Neuronal stem cell (in vitro differentiated cells): ENCODE data around the gene TRPM8.

Experiments
- DNase-seq: peaks from one replicate; pipeline ENCODE4 v3.0.0-alpha.2; 2013; ENCODE audit warnings: low spot score
- H2AFZ ChIP-seq: one replicate; pipeline ENCODE4 v1.6.1; 2013; ENCODE audit warnings: mild to moderate bottlenecking, low read length, inconsistent platforms
- H2AK5ac ChIP-seq: 2 replicates; pipeline ENCODE4 v1.6.1; 2013; ENCODE audit warnings: low read depth, mild to moderate bottlenecking, inconsistent platforms, low read length, moderate library complexity, mixed read lengths
- H2BK120ac ChIP-seq: 2 replicates; pipeline ENCODE4 v1.6.1; 2013; ENCODE audit warnings: low read depth, mild to moderate bottlenecking, inconsistent platforms, low read length, moderate library complexity, mixed read lengths
- H2BK12ac ChIP-seq: one replicate; pipeline ENCODE4 v1.6.1; 2013; ENCODE audit warnings: low read length, inconsistent platforms
- H2BK15ac ChIP-seq: 2 replicates; pipeline ENCODE4 v1.6.1; 2013; ENCODE audit warnings: mild to moderate bottlenecking, low read length, inconsistent platforms, mixed read lengths
- H2BK5ac ChIP-seq: one replicate; pipeline ENCODE4 v1.6.1; 2013; ENCODE audit warnings: inconsistent platforms, mild to moderate bottlenecking, low read length, moderate library complexity
- H3K14ac ChIP-seq: one replicate; pipeline ENCODE4 v1.6.1; 2013; ENCODE audit warnings: low read length, inconsistent platforms
- H3K18ac ChIP-seq: 2 replicates; pipeline ENCODE4 v1.6.1; 2013; ENCODE audit warnings: low read length, inconsistent platforms
- H3K23ac ChIP-seq: 2 replicates; pipeline ENCODE4 v1.6.1; 2013; ENCODE audit warnings: low read depth, mild to moderate bottlenecking, mixed read lengths, low read length, inconsistent platforms; ENCODE audit not compliant: poor library complexity
- H3K27ac ChIP-seq: replicated peaks from 3 replicates; pipeline ENCODE4 v1.5.1; 2013; ENCODE audit warnings: low read length, inconsistent platforms
- H3K27me3 ChIP-seq, 3 experiments: 2 replicates each; pipeline ENCODE4 v1.6.1; 2013; ENCODE audit warnings: low read length in 3 of 3, mild to moderate bottlenecking in 2 of 3, inconsistent platforms in 1 of 3, low read depth in 1 of 3, mixed read lengths in 1 of 3, moderate library complexity in 1 of 3; ENCODE audit not compliant: control insufficient read depth in 3 of 3, insufficient read depth in 3 of 3
- H3K36me3 ChIP-seq, 2 donors: replicated peaks in 1 of 2; 2 replicates each; pipeline ENCODE4 v1.6.1; 2013; ENCODE audit warnings: low read length in 2 of 2; ENCODE audit not compliant: control insufficient read depth in 2 of 2, insufficient read depth in 2 of 2
- H3K4ac ChIP-seq: 2 replicates; pipeline ENCODE4 v1.6.1; 2013; ENCODE audit warnings: inconsistent platforms, mild to moderate bottlenecking, low read length, moderate library complexity
- H3K4me1 ChIP-seq, 2 donors: 1 replicate in 1 of 2; 2 replicates in 1 of 2; pipeline ENCODE4 v1.6.1; 2013; ENCODE audit warnings: low read length in 2 of 2, low read depth in 1 of 2; ENCODE audit not compliant: control insufficient read depth in 2 of 2, insufficient read depth in 1 of 2
- H3K4me2 ChIP-seq: one replicate; pipeline ENCODE4 v1.6.1; 2013; ENCODE audit warnings: mild to moderate bottlenecking, low read length, inconsistent platforms; ENCODE audit not compliant: insufficient read depth, poor library complexity, severe bottlenecking
- H3K4me3 ChIP-seq, 2 donors: 2 replicates each; pipeline ENCODE4 v1.5.1; 2013; ENCODE audit warnings: low read length in 2 of 2, mild to moderate bottlenecking in 2 of 2, inconsistent platforms in 1 of 2, moderate library complexity in 1 of 2
- H3K79me1 ChIP-seq: one replicate; pipeline ENCODE4 v1.6.1; 2013; ENCODE audit warnings: low read depth, mild to moderate bottlenecking, inconsistent platforms, low read length, moderate library complexity
- H3K9ac ChIP-seq: one replicate; pipeline ENCODE4 v1.6.1; 2013; ENCODE audit warnings: mild to moderate bottlenecking, low read depth, low read length, inconsistent platforms; ENCODE audit not compliant: poor library complexity
- H3K9me3 ChIP-seq, 2 donors: replicated peaks in 1 of 2; 2 replicates each; pipeline versions ENCODE3 to v1.6.1; 2013; ENCODE audit warnings: low read length in 2 of 2, mild to moderate bottlenecking in 2 of 2, inconsistent platforms in 1 of 2, low read depth in 1 of 2, mixed read lengths in 1 of 2, moderate library complexity in 1 of 2; ENCODE audit not compliant: control insufficient read depth in 2 of 2, insufficient read depth in 1 of 2
- H4K8ac ChIP-seq: one replicate; pipeline ENCODE4 v1.6.1; 2013; ENCODE audit warnings: low read depth, mild to moderate bottlenecking, inconsistent platforms, low read length, moderate library complexity
- H4K91ac ChIP-seq: one replicate; pipeline ENCODE4 v1.6.1; 2013; ENCODE audit warnings: low read length, low read depth, mild to moderate bottlenecking, inconsistent platforms; ENCODE audit not compliant: poor library complexity
- WGBS, 2 donors: extraction: QIAGEN DNeasy Blood & Tissue Kit; methylation state at CpG; one replicate each; pipeline ENCODE4 v1.1.7; 2013; ENCODE audit warnings: missing lambda C conversion rate in 2 of 2, mixed read lengths in 1 of 2; ENCODE audit not compliant: insufficient read length in 2 of 2, insufficient replicate concordance in 1 of 2; ENCODE audit errors: extremely low coverage in 2 of 2; 5-methylcytosine and 5-hydroxymethylcytosine counted together

TRPM8 gene

DNA sequence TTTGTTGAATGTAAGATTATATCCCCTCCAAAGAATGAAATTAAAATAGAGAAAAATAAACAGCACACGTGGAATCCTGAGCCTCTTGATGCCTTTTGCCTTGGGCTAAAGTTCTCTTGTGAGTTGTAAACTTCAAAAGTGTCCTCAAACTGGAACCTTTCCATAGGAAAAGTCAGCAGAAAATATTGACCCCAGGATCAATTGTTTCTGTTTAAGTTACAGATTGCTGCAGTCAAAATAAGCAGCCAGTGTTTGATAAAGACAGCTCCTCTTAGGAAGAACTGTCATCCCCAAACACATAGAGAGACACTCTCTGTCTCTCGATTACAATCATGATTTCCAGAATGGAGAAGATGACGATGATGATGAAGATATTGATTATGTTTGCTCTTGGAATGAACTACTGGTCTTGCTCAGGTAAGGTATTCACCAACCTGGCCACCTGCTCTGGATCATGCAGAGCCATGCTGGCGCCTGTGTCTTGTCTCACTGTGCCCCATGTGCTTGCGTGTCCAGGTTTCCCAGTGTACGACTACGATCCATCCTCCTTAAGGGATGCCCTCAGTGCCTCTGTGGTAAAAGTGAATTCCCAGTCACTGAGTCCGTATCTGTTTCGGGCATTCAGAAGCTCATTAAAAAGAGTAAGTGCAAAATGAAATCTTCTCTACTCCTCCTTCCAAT is 133.4 kb downstream of the TRPM8 start, which contains the start of gene SPP2:
TSS of gene SPP2 (plus strand) at position 248 of the 681 bp plus-strand sequence. CDS start at position 333, 85 bp downstream.
- no peak within 1 kb of the TSS for H4K91ac ChIP-seq
- H3K4me2 ChIP-seq = no peak within 1 kb of the TSS
- no peaks in the 10 kb centered on the region for H3K4me1 ChIP-seq
- no peak within 1 kb of the TSS for H3K14ac ChIP-seq
- H3K36me3 ChIP-seq = no peaks in the 10 kb centered on the region
- H2AK5ac ChIP-seq = no peak within 1 kb of the TSS
- no peak within 1 kb of the TSS for H2BK12ac ChIP-seq
- H3K27me3 ChIP-seq = no peaks in the 10 kb centered on the region
- H3K23ac ChIP-seq = no peak within 1 kb of the TSS
- H2BK5ac ChIP-seq = no peak within 1 kb of the TSS
- no peak within 1 kb of the TSS for H2BK120ac ChIP-seq
- no peak within 1 kb of the TSS for H3K18ac ChIP-seq
- no peak within 1 kb of the TSS for H2BK15ac ChIP-seq
- no peak for DNase-seq
- no peaks in the 10 kb centered on the region for H3K9me3 ChIP-seq
- no peak within 1 kb of the TSS for H4K8ac ChIP-seq
- no CpG with 5 or more reads among the region's 9 CpGs for WGBS, 2 donors
- no peaks in the 10 kb centered on the region for H3K79me1 ChIP-seq
- H3K4ac ChIP-seq = no peak within 1 kb of the TSS
- H2AFZ ChIP-seq = no peak within 1 kb of the TSS
- H3K27ac ChIP-seq = no peak within 1 kb of the TSS
- H3K4me3 ChIP-seq = no peak within 1 kb of the TSS
- no peak within 1 kb of the TSS for H3K9ac ChIP-seq

DNA sequence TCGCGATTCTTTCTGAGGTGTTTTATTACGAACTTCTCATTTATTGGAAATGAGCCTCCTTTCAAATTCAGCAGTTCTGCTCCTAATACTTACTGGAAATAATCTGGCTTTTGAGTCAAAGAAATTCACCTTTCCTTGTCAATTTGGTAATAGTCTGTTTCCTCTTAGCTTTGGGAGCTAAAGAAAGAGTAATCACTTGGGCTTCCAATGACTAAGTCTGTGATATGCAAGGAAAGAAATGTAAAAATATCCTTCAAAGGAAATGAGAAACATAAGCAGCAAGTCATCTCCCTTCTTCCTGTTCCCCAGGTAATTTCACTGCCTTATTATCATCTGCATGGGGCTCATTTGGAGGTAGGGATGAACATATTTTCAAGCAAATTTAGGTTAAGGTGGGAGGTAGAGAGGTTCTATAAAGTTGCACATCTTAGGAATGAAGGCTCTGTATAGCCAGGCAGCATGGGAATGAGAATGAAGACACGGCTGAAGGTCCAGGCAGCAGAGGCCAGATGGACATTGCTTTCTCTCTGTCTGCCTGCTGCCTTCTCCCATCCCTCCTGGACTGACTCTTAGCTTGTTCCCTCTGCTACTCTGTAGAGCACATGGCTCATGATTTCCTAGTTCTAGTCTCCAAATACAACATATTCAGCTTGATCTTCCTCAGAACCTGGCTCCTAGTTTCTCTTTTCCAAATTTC is 134.3 kb downstream of the TRPM8 start:
- no peak overlapping the region for H2BK12ac ChIP-seq
- no peak overlapping the region for H3K4me2 ChIP-seq
- H3K14ac ChIP-seq = no peak overlapping the region
- no peak overlapping the region for H3K18ac ChIP-seq
- no peak overlapping the region for H3K23ac ChIP-seq
- no peak overlapping the region for H4K8ac ChIP-seq
- no peak overlapping the region for H2BK15ac ChIP-seq
- H2AFZ ChIP-seq = no peak overlapping the region
- no peak overlapping the region for H2BK5ac ChIP-seq
- no peak overlapping the region for H3K4ac ChIP-seq
- no peaks in the 10 kb centered on the region for H3K9me3 ChIP-seq
- no CpG with 5 or more reads among the region's 4 CpGs for WGBS, 2 donors
- H3K27me3 ChIP-seq = no peaks in the 10 kb centered on the region
- H3K36me3 ChIP-seq = no peaks in the 10 kb centered on the region
- H4K91ac ChIP-seq = no peak overlapping the region
- no peak overlapping the region for H3K4me3 ChIP-seq
- no peaks in the 10 kb centered on the region for H3K79me1 ChIP-seq
- H2AK5ac ChIP-seq = no peak overlapping the region
- no peaks in the 10 kb centered on the region for H3K4me1 ChIP-seq
- H3K27ac ChIP-seq = no peak overlapping the region
- DNase-seq = no peak
- no peak overlapping the region for H3K9ac ChIP-seq
- H2BK120ac ChIP-seq = no peak overlapping the region

- Histone ChIP-seq H2BK5ac (no peak overlapping the region), H3K14ac (no peak overlapping the region), H3K27me3 (no peaks in the 10 kb centered on the region), H3K9ac (no peak overlapping the region), H2BK12ac (no peak overlapping the region), H4K91ac (no peak overlapping the region), H3K4me2 (no peak overlapping the region), H3K18ac (no peak overlapping the region), H2BK120ac (no peak overlapping the region), H2BK15ac (no peak overlapping the region), H4K8ac (no peak overlapping the region), H3K4me3 (no peak overlapping the region), H3K4me1 (no peaks in the 10 kb centered on the region), H3K36me3 (no peaks in the 10 kb centered on the region), H2AFZ (no peak overlapping the region), H3K9me3 (no peaks in the 10 kb centered on the region), H2AK5ac (no peak overlapping the region), H3K4ac (no peak overlapping the region), H3K27ac (no peak overlapping the region), H3K23ac (no peak overlapping the region), H3K79me1 (no peaks in the 10 kb centered on the region)
- no CpG with 5 or more reads among the region's 4 CpGs for WGBS, 2 donors
- no peak for DNase-seq
Measured at GRCh38 chr2:234058881-234059280, 141.7 kb downstream of the TRPM8 start.

DNA sequence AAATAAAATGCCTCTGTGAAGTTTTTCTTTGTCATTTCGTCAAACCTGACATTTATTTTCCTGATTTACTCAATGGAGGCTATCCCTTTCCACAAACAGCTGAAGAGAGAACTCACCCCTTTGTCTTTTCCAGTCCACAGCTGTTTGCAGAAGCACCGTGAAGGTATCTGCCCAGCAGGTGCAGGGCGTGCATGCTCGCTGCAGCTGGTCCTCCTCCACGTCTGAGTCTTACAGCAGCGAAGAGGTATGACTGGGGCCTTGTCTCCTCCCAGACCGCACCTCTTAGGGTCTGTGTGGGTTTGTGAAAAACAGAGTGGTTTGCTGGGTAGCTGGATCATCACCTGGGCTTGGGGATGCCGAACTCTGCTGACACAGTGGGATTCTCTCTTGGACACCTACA is 143.1 kb downstream of the TRPM8 start:
- H2BK120ac ChIP-seq = no peak overlapping the region
- no peak for DNase-seq
- H3K9ac ChIP-seq = no peak overlapping the region
- H3K4me2 ChIP-seq = no peak overlapping the region
- no CpG with 5 or more reads among the region's 8 CpGs for WGBS, 2 donors
- no peak overlapping the region for H2AFZ ChIP-seq
- H2BK15ac ChIP-seq = no peak overlapping the region
- H3K23ac ChIP-seq = no peak overlapping the region
- H3K4ac ChIP-seq = no peak overlapping the region
- no peak overlapping the region for H3K4me3 ChIP-seq
- no peak overlapping the region for H2BK5ac ChIP-seq
- H2AK5ac ChIP-seq = no peak overlapping the region
- H4K8ac ChIP-seq = no peak overlapping the region
- H3K36me3 ChIP-seq = no peaks in the 10 kb centered on the region
- H3K27ac ChIP-seq = no peak overlapping the region
- no peaks in the 10 kb centered on the region for H3K79me1 ChIP-seq
- no peak overlapping the region for H2BK12ac ChIP-seq
- H3K18ac ChIP-seq = no peak overlapping the region
- H3K27me3 ChIP-seq = no peaks in the 10 kb centered on the region
- no peaks in the 10 kb centered on the region for H3K4me1 ChIP-seq
- H3K14ac ChIP-seq = no peak overlapping the region
- H3K9me3 ChIP-seq = no peaks in the 10 kb centered on the region
- no peak overlapping the region for H4K91ac ChIP-seq
